ENCODE results near the gene GLTP.
"Not testable (repeated sequence)": the region's sequence is repeated elsewhere in the genome, so short reads cannot be mapped to it uniquely, and the experiment has no call there.

The GLTP gene

DNA sequence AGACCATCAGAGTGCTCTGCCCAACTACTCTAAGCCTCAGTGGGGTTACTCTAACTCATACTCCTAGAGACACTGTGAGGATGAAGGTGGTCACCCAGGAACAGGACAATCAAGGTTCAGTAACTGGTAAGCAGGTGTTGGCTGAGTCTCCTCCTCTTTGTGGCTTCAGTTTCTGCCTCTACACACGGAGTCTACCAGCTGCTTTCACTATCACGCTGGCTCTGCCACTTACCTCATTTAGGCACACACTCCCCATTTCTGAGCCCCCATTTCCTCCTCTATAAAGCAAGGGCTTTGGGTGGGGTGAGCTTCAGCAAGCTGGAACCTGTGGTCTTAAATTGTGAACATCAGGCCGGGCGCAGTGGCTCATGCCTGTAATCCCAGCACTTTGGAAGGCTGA lies 12.4 kb upstream of the GLTP start:
- Histone ChIP-seq H3K9me3 (ENCODE audit: severe bottlenecking) (no peaks in the 10 kb centered on the region), H3K27me3 (ENCODE audit: insufficient read depth, low read depth, severe bottlenecking) (no peaks in the 10 kb centered on the region), H3K27ac (no peak overlapping the region), H3K4me3 (ENCODE audit: low read depth, low read length) (no peak overlapping the region), H3K36me3 (no peaks in the 10 kb centered on the region)
- DNase-seq = no peak
- TF ChIP-seq, protein P1, sequence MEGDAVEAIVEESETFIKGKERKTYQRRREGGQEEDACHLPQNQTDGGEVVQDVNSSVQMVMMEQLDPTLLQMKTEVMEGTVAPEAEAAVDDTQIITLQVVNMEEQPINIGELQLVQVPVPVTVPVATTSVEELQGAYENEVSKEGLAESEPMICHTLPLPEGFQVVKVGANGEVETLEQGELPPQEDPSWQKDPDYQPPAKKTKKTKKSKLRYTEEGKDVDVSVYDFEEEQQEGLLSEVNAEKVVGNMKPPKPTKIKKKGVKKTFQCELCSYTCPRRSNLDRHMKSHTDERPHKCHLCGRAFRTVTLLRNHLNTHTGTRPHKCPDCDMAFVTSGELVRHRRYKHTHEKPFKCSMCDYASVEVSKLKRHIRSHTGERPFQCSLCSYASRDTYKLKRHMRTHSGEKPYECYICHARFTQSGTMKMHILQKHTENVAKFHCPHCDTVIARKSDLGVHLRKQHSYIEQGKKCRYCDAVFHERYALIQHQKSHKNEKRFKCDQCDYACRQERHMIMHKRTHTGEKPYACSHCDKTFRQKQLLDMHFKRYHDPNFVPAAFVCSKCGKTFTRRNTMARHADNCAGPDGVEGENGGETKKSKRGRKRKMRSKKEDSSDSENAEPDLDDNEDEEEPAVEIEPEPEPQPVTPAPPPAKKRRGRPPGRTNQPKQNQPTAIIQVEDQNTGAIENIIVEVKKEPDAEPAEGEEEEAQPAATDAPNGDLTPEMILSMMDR (IDR thresholded peaks at IDR 0.05; ENCODE audit: low read depth, low read length) = no peak

DNA sequence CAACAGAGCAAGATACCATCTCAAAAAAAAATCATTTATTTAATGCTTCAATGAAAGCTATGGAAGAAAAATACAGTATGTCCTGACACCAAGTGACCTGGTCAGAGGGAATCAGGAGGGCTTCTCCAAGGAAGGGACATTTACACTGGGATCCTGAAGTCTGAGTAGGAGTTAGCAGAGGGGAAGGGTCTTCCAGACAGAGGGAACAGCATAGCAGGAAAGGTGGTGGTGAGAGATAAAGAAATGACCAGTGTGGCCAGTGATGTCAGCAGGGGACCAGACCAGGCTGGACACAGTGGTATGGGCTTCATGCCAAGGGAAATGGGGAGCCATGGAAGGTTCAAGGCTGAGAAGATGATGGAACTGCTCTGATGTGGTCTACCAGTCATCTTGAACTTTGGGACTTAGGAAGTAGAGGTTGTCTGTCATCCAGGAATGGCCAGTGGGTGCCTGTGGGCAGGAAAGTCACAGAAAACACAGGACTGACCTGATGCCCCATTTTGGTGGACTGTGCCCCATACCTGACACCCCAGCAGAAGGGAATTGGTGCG lies 11.9 kb upstream of the GLTP start:
- H3K36me3 ChIP-seq = no peaks in the 10 kb centered on the region
- H3K4me3 ChIP-seq (ENCODE audit: low read depth, low read length) = no peak overlapping the region
- DNase-seq = no peak
- H3K27ac ChIP-seq = no peak overlapping the region
- H3K27me3 ChIP-seq (ENCODE audit: insufficient read depth, low read depth, severe bottlenecking) = no peaks in the 10 kb centered on the region
- H3K9me3 ChIP-seq (ENCODE audit: severe bottlenecking) = no peaks in the 10 kb centered on the region
- TF ChIP-seq, protein P1 (IDR thresholded peaks at IDR 0.05; ENCODE audit: low read depth, low read length) = no peak

DNA sequence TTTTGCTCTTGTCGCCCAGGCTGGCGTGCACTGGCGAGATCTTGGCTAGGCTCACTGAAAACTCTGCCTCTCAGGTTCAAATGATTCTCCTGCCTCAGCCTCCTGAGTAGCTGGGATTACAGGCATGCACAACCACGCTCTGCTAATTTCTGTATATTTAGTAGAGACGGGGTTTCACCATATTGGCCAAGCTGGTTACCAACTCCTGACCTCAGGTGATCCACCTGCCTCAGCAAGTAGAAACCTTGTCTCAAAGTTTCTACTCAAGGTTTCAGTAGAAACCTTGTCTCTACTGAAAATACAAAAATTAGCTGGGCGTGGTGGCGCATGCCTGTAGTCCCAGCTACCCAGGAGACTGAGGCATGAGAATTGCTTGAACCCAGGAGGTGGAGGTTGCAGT lies 11.4 kb upstream of the GLTP start:
- not testable (repeated sequence) for H3K9me3 ChIP-seq (ENCODE audit: severe bottlenecking); H3K36me3 ChIP-seq; H3K27ac ChIP-seq; H3K4me3 ChIP-seq (ENCODE audit: low read depth, low read length); DNase-seq; H3K27me3 ChIP-seq (ENCODE audit: insufficient read depth, low read depth, severe bottlenecking)

DNA sequence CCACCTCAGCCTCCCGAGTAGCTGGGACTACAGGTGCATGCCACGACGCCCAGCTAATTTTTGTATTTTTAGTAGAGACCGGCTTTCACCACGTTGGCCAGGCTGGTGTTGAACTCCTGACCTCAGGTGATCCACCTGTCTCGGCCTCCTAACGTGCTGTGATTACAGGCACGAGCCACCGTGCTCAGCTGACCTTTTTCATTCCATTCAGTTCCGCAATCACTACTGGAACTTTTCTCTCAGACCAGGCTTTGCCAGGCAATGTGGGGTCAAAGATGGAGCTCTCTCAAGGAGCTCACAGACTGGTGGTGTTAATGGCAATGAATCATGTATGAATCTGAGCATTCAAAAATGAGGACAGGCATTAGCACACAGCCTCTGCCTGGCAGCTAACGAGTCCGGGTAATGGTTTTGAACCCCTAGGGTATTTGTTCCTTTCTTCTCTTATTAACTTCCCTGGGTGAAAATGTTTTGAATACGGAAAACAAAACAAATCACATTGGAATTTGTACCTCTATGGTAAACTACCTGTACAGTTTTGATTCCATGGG lies 10.4 kb upstream of the GLTP start:
- H3K9me3 ChIP-seq (ENCODE audit: severe bottlenecking) = no peaks in the 10 kb centered on the region
- TF ChIP-seq, protein P1 (IDR thresholded peaks at IDR 0.05; ENCODE audit: low read depth, low read length) = no peak
- H3K4me3 ChIP-seq (ENCODE audit: low read depth, low read length) = no peak overlapping the region
- no peaks in the 10 kb centered on the region for H3K27me3 ChIP-seq (ENCODE audit: insufficient read depth, low read depth, severe bottlenecking)
- no peak for DNase-seq
- no peak overlapping the region for H3K27ac ChIP-seq
- H3K36me3 ChIP-seq = no peaks in the 10 kb centered on the region

DNA sequence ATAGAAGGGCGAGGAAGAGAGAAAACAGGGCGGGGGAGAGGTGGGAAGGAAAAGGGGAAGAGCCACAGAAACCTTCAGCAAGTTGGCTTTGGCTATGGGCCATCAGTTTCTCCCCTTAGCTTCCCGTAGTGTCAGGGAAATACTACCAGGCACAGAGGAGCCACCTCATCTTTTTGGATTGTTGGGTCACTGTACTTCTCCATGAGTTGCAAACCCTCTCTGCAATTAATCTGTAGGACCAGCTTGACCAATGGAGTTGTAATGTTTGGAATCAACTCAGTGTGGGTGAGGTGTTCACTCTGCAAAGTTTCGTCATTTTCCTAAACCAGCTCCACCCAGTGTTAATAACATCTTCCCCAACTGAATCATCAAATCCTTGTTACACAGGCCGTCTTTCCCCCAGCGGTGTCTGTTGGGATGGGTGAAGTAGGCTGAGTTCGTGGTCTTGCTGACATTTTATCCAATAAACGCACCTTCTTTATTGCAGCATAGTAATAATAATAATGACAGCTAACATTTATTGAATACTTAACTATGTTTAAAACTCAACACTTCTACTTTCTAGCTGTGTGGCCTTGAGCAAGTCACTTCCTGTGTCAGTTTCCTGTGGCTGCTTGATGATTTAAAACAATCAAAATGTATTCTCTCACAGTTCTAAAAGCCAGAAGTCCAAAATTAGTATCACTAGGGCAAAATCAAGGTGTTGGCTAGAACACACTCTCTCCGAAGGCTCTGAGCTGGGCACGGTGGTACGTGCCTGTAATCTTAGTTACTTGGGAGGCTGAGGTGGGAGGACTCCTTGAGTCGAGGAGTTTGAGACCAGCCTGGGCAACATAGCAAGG lies 8.1 kb upstream of the GLTP start:
- H3K9me3 ChIP-seq (ENCODE audit: severe bottlenecking) = no peaks in the 10 kb centered on the region
- H3K4me3 ChIP-seq (ENCODE audit: low read depth, low read length) = no peak overlapping the region
- no peaks in the 10 kb centered on the region for H3K27me3 ChIP-seq (ENCODE audit: insufficient read depth, low read depth, severe bottlenecking)
- H3K27ac ChIP-seq = no peak overlapping the region
- no peak for DNase-seq
- no peaks in the 10 kb centered on the region for H3K36me3 ChIP-seq
- TF ChIP-seq, protein P1 (IDR thresholded peaks at IDR 0.05; ENCODE audit: low read depth, low read length) = no peak

DNA sequence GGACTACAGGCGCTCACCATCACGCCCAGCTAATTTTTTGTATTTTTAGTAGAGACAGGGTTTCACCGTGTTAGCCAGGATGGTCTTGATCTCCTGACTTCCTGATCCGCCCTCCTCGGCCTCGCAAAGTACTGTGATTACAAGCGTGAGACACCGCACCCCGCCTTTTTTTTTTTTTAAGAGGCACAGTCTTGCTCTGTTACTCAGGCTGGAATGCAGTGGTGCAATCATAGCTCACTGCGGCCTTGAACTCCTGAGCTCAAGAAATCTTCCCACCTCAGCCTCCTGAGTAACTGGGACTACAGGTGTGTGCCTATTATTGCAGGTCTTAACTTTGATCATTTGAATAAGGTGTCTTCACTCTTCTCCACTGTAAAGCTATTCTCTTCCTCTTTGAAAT lies 5.3 kb upstream of the GLTP start:
- H3K9me3 ChIP-seq (ENCODE audit: severe bottlenecking) = no peaks in the 10 kb centered on the region
- TF ChIP-seq, protein P1 (IDR thresholded peaks at IDR 0.05; ENCODE audit: low read depth, low read length) = no peak
- H3K27me3 ChIP-seq (ENCODE audit: insufficient read depth, low read depth, severe bottlenecking) = no peaks in the 10 kb centered on the region
- no peak overlapping the region for H3K4me3 ChIP-seq (ENCODE audit: low read depth, low read length)
- H3K36me3 ChIP-seq = no peaks in the 10 kb centered on the region
- H3K27ac ChIP-seq = no peak overlapping the region
- DNase-seq = no peak
